Colon (tissue), 2 donors: ENCODE measurements around the gene MT4.

Experiments used
- FAIRE-seq: peaks from 2 replicates; lab custom pipeline; 2012; peaks lifted over from hg19 to GRCh38; lab: Jason Lieb, UNC
- donor health status: control.
- donor health status: control.

The MT4 gene

GRCh38 chr16:56564793-56565477 is at the start of gene MT4:
TSS of gene MT4 (plus strand) at chr16:56565073. CDS start at chr16:56565129, 56 bp downstream.
- no peak for FAIRE-seq

GRCh38 chr16:56515665-56516064 is 49.2 kb upstream of the MT4 start:
- FAIRE-seq, result no peak

DNA sequence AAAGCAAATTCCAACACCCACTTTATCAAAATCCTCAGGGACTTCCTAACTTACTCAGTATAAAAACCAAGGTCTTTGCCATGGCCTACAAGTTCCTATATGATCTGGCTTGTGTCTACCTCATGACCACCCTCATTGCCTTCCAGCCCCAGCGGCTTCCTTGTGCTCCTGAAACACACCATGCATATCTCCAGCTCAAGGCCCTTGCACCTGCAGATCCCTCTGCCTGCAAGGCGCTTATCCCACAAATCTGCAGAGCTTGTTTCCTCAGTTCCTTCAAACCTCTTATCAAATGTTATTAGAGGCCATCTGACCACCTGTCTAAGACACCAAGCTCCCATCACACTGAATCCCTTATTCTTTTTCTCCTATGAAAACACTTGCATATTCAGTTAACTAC is 47.7 kb upstream of the MT4 start:
- FAIRE-seq, result no peak

DNA sequence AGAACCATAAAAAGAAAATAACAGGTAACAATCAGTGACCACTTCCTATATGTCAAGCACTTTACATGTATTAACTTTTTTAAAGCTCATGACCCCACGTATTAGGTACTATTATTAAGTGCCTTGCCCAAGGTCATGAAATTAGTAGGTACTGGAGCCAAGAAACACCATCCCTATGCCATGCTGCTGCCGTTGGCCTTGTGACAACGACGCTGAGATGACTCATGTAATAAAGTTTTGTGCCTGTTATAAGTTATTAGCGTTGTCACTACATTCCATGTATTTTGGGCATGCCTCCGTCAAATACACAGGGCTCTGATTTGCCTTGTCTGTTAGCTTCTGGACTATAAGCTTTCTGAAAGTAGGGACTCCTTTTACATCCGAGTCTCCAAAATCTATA is 46.4 kb upstream of the MT4 start:
- no peak for FAIRE-seq

DNA sequence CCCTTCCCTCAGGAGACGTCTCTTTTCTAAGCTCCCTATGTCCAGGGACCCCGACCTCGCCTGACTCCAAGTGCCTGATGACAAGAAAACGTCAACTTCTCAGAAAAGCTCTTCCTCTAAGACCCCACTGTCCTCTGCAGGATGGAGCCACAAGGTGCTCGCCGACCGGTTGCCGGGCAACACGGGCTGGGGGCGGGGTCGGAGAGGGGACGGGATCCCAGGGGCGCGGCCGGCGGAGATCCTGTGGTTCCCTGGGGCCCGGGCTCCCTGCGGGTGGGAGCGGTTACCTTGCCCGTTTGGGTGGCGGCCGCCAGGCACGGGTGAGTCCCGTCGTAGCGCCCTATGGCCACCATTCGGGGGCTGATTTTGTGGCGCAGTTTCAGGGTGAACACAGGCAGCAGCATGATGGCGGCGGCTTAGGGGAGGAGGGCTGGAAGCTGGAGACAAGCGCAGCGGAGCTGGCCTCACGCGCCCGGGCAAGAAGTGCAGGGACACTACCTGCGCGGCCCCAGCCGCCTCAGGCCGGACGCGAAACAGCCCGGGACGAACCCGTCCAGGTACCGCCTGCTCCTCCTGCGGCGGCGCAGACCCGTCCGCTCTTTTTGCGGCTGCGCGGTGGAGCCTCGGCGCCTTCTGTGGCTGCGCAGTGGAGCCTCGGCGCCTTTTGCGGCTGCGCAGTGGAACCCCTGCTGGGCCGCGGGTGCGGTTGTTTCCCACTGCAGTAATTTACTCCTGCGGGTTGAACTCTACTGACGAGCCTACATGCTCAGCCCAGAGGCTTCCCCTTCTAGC is 45.2 kb upstream of the MT4 start, which contains the start of gene BBS2:
BBS2 (minus strand) TSS at position 566 of the 792 bp plus-strand sequence; CDS start at position 404, 162 bp downstream.
- FAIRE-seq, result no peak

DNA sequence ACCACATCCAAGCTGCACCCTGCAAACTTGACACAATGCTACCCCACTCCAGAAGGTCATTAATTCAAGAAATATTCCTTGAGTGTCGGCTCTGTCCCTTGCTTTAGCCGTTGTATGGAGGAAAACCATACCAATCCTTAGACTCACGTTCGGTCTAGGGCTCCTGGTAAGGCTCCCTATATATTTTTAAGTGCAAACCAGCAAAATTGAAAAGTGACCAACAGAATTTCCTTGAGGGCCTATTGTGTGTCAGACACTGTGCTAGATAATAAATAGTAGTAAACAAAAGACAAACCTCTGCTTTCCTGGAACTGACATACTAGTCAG is 44.7 kb upstream of the MT4 start:
- no peak for FAIRE-seq

- no peak for FAIRE-seq
Measured at GRCh38 chr16:56525236-56525635, 39.6 kb upstream of the MT4 start.

GRCh38 chr16:56530872-56531271 is 34.0 kb upstream of the MT4 start:
- FAIRE-seq, result no peak

- no peak for FAIRE-seq
Measured at GRCh38 chr16:56532714-56533113, 32.2 kb upstream of the MT4 start.

GRCh38 chr16:56534847-56535383 is 30.0 kb upstream of the MT4 start:
- FAIRE-seq, result no peak

- no peak for FAIRE-seq
Measured at GRCh38 chr16:56538331-56538730, 26.5 kb upstream of the MT4 start.

- no peak for FAIRE-seq
Measured at GRCh38 chr16:56539656-56540055, 25.2 kb upstream of the MT4 start.

- no peak for FAIRE-seq
Measured at GRCh38 chr16:56542039-56542438, 22.8 kb upstream of the MT4 start.

GRCh38 chr16:56547120-56547948 is 17.5 kb upstream of the MT4 start:
- FAIRE-seq, result no peak

DNA sequence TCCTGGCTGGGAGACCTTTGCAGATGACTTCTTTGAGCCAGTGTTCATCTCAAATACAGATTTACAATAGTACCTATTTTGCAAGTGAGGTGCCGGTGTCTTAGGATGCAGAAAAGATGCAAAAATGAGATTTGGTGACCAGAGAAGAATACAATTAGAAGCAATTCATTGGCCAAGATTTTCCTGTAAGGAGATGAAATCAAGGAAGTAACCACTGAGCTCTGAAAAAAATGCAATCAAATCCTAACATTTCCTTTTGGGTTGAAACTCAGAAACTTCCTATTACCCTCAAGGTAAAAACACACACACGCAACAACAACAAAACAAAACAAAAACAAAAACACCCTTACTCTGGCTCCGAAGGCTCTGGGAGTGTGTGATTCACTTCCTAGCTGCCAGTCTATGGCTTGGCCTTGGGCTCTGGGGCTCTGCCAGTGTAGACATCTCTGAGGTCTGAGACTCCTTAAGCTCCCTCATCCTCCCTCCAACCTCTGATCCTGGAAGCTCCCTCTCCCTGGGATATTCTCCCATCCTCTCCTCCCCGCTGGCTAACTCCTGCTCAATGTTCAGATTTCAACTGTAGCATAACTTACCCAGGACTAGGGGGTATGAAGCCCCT is 16.8 kb upstream of the MT4 start:
- no peak for FAIRE-seq

DNA sequence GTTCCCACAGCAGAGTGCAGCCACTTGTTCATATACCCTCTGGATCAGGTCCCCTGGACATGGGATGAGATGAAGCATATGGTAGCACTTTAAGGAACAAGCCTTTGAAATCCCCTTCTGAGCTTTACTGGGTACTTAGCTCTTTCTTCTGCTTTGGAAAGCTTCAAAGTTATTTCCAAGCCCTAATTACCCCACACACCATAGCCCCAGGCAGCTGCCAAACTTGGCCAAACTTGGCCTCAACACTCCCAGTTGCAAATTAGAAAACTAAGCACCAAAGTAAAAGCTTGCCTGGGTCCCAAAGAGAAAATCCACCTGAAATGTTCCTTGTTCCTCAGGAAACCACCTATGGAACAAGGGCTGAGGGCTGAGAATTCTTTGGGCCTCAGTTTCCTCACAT is 15.7 kb upstream of the MT4 start:
- FAIRE-seq, result no peak

DNA sequence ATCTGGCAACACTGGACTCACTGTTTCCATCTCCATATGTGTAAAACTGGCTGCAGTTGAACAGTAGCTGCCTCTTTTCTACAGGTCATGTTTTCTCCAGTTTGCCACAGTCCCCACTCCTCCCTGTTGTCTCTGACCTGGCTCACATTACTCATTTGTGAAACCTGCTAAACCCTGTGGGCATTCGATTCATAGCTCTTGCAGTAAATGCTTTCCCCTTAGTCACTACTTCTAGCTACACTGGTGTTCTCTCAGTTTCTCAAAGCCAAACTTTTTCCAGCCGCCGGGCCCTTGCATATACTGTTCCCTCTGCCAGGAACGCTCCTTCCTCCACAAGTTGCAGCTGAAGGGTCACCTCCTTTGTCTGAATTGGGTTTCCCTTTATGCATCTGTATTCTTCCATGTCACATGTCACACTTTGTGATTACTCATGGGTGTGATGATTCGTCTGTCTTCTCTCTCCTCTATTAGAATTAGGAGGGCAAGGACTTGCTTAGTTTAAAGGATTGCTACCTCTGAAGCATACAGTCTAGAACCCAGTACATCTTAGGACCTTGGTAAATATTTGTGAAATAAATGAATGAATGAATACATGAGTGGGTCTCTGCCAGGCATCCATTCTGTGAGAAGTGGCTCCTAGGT is 15.0 kb upstream of the MT4 start:
- FAIRE-seq, result no peak

DNA sequence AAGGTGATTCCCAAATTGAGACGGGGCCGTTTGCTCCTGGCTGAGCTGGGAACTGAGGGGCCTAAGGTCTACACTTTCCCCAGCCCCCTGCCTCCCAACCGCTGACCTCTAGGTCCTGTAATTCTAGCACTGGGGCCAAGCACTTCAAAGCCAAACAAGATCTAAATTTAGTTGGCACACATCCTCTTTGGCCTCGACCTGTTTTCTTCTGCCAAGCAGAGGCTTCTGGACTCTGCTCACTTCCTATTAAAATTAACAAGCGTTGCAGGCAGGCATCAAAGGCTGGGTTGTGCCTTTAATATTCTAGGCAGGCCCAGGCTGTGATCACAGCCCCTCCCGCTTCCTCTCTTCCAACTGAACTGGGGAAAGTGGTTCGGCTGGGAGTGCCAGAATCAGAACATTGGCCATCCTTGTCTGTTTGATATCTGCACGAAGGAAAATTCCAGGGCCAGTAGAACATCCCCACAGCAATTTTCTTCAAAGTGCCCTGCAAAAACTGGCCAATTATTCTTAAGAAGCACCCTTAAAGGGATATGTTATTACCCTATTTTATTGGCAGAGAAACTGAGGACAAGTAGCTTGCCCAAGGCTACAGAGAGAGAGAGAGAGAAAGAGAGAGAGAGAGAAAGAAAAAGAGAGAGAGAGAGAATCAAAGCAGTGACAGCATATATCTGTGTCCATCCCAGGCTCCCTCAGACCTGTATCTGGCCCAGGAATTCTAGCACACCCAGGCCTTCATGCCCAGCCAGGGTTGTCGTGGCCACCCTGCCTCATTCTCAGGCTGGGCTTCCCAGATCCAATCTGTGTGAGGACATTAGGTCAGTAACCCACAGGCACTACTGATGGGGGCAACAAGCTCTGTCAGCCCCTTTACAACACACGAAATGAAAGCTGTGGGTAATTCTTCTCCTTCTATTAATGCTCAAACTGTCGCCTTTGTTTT is 12.8 kb upstream of the MT4 start:
- FAIRE-seq, result no peak

DNA sequence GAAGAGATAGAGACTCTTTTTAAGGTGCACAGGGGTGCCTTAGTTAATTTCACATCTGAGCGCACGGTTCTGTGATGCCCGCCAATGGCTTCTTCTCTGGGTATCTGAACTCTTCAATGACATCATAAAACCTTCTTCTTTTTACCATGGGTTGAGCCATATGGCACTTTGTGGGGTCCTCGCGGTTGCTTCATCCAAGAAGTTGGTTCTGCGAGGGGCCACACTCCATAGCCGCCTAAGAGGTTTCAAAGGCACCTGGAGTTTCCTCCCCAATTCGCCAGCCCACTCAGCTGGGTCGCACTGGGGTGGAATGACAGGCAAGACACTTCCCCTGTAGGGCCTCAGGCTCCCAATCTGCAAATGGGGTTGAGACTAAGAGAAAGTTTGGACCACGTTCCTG is 10.4 kb upstream of the MT4 start:
- no peak for FAIRE-seq

GRCh38 chr16:56558024-56558747 is 6.7 kb upstream of the MT4 start:
- FAIRE-seq, result no peak
